Hematopoietic multipotent progenitor cell treated with erythropoietin and hydrocortisone succinate and interleukin-3 and kit ligand, for 8 days (in vitro differentiated cells): ENCODE results near the gene ABCG1.

Experiments used
- DNase-seq: peaks from one replicate; pipeline ENCODE4 v3.0.0-alpha.2; 2015

Gene ABCG1

GRCh38 chr21:42233067-42233961 is 14.4 kb downstream of the ABCG1 start:
- DNase-seq = peak; percentile 67

GRCh38 chr21:42234041-42234440 is 15.1 kb downstream of the ABCG1 start:
- no peak for DNase-seq

- DNase-seq = peak; percentile 16
Observed at GRCh38 chr21:42234464-42235241, 15.7 kb downstream of the ABCG1 start.

DNA sequence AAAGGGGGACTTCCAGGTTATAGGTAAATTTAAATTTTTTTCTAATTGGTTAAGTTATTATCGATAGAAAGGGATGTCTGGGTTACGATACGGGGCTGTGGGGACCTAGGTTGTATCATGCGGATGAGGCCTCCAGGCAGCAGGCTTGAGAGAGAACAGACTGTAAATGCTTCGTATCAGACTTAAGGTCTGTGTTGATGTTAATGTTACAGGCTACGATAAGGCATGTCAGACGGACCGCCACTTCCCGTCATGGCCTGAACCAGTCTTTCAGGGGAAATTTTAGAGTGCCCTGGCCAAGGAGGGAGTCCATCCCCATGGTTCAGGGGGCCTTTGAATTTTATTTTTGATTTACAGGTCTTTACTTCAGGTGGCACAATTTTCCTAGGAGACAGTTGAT is 16.7 kb downstream of the ABCG1 start:
- no peak for DNase-seq

DNA sequence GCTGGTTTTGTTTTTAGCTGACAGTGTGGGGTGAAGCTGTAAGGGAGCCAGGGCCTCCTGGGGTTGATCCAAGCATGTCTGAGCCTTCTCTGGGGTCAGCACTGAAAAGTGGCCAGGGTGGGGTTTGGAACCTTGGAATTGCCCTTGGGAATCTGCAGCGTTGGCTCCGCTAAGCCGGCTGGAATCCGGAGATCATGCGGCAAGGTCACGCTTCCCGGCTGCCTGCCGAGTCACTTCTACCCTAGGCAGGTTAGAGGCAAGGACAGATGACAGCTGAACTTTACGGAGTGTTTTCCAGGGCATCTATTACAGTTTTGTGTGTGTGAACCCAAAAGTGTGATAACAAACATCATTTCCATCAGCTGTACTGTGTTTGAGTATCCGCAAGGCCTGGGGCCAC is 17.1 kb downstream of the ABCG1 start:
- DNase-seq = no peak

DNA sequence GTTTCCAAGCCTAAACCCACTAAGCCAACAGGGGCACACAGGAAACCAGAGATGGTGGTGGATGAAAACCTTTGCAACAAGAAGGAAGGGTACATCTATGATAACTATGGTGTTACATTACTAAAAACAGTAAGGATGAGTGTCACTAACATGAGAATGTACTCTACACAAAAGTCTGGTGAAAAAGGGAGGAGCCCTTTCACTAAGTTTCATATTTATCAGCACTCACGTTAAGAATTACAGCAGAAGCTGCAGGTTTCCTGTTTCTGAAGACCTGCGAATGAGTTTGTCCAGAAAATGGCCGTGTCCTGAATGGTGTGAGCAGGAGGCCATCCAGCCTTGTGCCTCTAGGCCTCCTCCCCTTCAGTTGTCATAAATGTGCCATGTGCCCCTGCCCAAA is 17.8 kb downstream of the ABCG1 start:
- no peak for DNase-seq

- DNase-seq = no peak
Observed at GRCh38 chr21:42237161-42237560, 18.2 kb downstream of the ABCG1 start.

- no peak for DNase-seq
Observed at GRCh38 chr21:42237577-42237976, 18.6 kb downstream of the ABCG1 start.

DNA sequence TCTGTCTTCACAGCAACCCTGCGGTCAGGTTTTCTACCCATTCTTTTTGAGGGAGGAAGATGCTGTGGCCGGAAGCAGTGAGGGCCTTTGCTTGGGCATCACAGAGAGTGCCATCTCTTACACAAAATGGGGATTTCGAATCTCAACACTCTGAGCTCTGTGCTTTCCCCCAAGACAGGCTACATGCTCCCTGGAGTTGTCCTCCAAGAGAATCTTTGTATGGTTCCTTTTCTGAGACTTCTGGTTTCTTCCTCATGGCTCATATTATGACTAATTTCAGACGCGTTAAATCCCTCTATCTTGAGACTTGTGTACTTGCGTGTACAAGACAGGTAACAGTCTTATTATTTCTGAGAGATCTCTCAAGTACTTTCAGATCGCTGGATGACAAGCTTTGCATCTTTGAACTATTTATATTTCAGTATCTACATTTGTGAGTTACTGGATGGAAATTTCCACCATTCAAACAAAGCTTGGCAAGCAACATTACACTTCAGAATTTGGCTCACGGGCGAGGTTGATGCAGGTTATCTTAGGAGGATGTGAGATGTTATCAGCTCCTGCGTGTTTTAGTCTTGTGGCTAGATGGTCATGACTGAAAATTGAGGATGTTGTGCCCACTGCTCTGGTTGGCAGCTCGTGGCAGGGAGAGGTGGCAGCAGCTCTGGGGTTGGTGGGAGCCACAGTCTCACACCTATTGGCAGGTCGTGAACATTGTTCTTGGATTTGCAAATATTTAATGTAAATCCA is 19.4 kb downstream of the ABCG1 start:
- DNase-seq = no peak

DNA sequence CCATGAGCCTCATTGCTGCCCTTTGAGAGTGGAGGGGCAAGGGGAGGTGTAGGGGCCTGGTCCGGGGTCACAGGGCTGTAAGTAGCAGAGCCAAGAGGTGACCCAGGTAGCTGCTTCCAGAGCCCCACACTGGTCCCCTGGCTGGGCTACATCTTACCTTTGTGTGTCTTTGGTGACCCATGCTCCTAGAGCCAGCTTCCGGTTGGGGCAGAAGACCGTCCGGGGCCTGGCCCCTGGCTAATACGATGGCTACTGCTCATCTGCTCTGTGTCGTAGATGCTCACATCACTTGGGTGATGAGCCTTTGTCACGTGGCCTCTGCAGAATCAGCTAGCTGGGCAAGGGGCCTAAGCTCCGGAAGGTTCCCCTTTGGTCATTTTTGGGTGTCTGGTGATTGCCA is 20.6 kb downstream of the ABCG1 start:
- DNase-seq = no peak

DNA sequence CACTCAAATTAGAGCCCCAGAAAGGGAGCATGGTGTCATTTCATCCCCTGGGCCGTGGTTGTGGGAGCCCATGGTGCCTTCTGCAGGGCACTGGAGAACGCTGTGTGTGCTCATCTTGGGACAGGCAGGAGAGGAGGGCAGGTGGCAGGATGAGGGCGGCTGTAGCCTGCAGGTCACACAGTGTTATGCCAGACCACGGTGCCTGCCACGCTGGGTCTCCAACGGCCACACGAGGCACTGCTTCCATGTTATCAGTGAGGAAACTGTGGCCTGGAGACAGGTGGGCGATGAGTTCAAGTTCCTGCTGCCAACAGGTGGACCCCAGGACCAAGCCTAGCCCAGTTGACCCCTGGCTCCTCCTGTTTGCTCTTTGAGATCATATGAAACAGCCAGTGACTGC is 21.0 kb downstream of the ABCG1 start:
- no peak for DNase-seq

DNA sequence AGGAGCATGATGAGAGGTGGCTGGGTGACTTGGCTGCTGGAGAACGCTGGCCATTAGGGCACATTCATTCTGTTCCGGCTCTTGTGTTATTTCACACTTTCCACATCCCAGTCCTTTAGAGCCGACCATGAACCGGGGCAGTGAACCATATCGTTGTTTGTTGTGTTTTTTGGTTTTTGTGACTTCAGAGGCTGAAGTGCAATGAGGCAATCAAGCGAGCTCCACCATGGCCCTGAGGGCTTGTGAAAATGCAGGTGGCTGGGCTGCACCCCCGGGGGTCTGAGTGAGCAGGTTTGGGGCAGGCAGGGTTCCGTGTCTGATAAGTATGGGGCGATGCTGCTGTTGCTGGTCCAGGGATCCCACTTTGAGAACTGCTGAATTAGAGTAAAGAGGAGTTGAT is 23.7 kb downstream of the ABCG1 start:
- no peak for DNase-seq

GRCh38 chr21:42243026-42243425 is 24.1 kb downstream of the ABCG1 start:
- DNase-seq = no peak

DNA sequence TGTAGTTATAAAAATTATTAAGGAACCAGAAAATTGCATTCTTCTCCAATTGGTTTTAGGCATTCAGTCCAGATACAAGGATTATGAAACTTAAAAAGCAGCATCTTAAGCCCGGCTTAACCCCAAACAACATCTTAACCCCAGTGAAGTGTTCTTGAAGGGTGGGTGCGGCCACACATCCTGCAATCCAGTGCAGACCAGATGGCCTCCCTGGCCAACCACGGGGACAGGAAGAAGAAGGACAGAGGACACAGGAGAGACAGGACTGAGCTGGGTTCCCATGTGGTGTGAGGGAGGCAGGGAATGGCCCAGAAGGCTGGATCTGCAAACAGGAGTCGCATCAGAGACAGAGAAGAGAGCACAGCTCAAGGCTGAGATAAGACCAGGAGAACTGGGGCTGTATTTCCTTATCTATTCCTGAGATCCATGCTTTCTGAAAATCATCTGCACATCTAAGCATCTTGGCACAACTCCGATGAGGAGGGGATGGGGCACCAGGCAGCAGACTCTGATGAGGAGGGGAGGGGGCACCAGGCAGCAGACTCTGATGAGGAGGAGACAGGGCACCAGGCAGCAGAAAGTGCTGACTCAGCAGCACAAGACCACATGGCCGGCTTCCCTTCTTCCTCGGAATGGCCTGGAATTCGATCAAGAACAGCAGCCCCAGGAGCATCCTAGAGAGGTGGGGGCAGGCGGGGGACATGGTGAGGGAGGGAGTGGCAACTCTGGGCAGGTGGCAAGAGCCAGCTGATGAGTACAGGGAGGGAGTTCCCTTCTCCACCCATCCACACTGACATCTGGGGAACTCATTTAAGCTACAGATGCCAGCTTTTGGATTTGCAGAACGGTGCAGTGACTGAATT is 26.6 kb downstream of the ABCG1 start:
- no peak for DNase-seq

DNA sequence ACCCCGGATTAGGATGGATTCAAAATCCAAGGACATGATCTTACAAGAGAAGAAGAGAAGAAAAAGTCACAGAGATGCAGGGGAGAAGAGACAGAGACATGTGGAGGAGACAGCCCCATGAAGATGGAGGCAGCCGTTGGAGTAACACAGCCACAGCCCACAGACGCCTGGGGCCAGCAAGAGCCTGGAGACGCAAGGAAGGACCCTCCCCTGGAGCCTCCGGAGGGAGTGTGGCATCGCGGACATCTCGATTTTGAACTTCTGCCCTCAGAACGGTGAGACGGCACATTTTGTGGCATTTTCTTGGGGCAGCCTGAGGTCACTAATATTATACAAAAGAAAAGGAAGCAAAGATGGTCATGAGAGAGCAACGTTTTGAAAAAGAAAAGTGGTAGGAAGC is 28.8 kb downstream of the ABCG1 start:
- no peak for DNase-seq

- no peak for DNase-seq
Observed at GRCh38 chr21:42248241-42248640, 29.3 kb downstream of the ABCG1 start.

DNA sequence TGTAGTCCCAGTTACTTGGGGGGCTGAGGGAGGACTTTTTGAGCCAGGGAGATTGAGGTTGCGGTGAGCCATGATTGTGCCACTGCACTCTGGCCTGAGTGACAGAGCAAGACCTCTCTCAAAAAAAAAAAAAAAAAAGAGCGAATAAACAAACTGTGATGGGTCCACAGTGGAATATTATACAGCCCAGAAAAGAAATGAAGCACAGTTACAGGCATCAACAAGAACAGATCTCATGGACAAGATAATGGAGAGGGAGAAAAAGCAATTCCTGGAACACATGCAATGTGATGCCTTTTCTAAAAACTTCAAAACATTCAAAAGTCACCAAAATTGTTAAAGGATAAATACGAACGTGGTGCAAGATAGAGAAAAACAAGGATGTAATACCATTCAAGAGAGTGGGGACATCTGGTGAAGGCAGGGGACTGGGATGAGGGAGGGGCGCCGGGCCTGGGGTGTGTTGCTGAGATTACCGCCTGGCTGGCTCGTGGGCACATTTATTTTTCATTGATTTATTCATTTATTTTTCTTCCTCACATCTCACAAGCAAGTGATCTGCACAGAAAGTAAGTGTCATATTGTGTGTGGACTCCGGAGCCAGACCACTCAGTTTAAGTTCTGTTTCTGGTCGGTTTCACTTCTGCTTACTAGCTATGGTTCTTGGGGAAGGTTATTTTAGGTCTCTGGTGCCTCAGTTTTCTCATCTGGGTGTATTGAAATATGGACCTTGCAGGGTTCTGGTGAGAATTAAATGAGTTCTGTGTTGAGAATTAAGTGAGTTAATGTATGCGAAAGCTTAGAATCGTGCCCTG is 30.1 kb downstream of the ABCG1 start:
- no peak for DNase-seq

DNA sequence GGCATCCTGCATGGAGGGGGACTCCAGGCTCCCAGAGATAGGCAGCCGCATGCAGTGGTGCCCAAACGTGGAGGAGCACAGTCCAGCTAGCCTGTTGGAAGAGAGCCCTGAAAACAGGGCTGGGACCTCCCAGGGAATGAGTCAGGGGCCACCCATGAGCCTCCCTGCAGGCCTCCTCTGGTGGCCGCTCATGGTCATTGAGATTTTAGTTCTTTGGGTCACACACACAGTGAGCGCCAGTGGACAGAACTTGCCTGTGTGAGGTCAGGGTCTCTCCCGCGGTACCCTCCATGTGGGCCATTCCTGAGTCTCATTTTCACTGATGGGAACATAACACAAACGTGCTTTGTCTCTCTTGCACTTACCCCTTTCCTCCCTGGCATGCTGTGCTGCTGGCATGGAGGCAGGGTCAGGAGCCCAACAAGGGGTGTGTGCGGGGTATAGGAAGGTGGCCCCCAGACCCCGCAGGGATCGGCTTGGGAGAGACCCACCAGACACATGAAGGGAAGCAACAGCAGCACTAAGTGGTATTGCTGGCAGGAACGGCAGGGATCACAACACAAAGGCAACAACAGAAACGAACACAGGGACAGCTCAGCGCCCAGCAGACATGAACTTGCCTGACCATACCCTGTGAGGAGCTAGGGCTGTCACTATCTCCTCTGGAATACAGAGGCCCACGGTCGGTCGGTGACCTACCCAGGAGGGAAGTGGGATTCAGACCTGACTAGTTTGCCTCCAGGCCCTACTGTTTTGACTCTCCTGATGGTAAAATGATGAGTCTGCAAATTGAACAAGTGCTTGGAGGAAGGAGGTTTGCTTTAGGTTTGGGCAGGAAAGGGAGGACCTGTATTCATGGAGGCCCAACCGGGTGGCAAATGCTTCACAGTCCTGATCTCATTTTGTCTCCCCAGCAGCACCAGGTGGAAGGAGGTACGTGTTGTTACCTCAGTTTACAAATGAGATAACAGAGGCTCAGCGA is 31.8 kb downstream of the ABCG1 start:
- DNase-seq = no peak

DNA sequence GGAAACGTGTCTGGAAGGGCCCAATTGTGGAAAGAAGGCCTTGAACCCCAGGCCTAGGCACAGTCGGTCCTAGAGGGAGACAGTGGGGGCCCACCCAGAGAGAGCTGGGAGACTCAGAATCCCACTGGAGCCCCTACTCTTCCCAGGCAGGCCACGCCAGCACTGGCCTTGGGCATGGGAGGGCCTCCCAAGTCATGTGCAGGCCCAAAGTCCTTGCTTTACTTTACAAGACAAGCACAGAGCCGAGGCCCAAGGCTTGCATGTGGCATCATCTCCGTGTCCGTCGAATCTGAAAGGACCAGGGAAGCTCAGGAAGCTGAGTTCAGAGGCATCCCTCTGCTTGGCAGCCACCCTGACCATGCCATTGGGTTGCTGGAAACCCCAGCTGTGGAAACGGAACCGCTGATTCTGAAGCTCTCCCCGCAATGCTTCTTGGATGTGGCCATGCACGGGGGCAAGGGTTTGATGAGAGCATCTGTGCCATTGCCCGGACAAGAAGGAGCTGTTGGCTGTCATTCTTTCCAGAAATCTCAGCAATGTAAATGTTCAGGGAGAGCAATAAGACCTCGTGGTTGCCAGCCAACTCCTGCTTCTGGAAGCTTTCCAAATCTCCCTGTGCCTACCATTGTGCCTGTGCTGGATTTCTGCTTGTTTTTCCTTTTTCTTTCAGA is 32.8 kb downstream of the ABCG1 start:
- DNase-seq = no peak

- DNase-seq = no peak
Observed at GRCh38 chr21:42252325-42252654, 33.4 kb downstream of the ABCG1 start.
